Endodermal cell (in vitro differentiated cells): Measurements from ENCODE around the gene GPN1. TPM values are rescaled to one million over a fixed set of nuclear protein-coding genes. Genes with fewer than 3 reads are reported as not detected.

Experiments
- DNase-seq: peaks from one replicate; pipeline ENCODE4 v3.0.0-alpha.2; 2017
- H3K27ac ChIP-seq: 2 replicates; pipeline ENCODE4 v1.5.1; 2013; ENCODE audit warnings: mild to moderate bottlenecking, low read depth, low read length, moderate library complexity
- H3K27me3 ChIP-seq: 2 replicates; pipeline ENCODE4 v1.6.1; 2013; ENCODE audit warnings: mild to moderate bottlenecking, low read length, moderate library complexity; ENCODE audit not compliant: insufficient read depth, control insufficient read depth, poor library complexity, severe bottlenecking
- H3K36me3 ChIP-seq: 2 replicates; pipeline ENCODE4 v1.7.0; 2013; ENCODE audit warnings: mild to moderate bottlenecking, low read length, moderate library complexity; ENCODE audit not compliant: control insufficient read depth, insufficient read depth
- H3K4me1 ChIP-seq: one replicate; pipeline ENCODE4 v1.7.0; 2013; ENCODE audit warnings: low read length; ENCODE audit not compliant: control insufficient read depth, insufficient read depth
- H3K4me3 ChIP-seq: 2 replicates; pipeline ENCODE4 v1.5.1; 2013; ENCODE audit warnings: mild to moderate bottlenecking, low read length, moderate library complexity
- H3K9ac ChIP-seq: 2 replicates; pipeline ENCODE4 v1.6.1; 2013; ENCODE audit warnings: mild to moderate bottlenecking, low read length, moderate library complexity; ENCODE audit not compliant: poor library complexity, severe bottlenecking; ENCODE audit errors: extremely low read depth
- H3K9me3 ChIP-seq: 2 replicates; pipeline ENCODE4 v1.6.1; 2013; ENCODE audit warnings: mild to moderate bottlenecking, low read length, moderate library complexity; ENCODE audit not compliant: control insufficient read depth
- H3K27ac Mint-ChIP-seq: 2 replicates; pipeline ENCODE4 v1.8.0; 2020; ENCODE audit warnings: mixed read lengths
- H3K27me3 Mint-ChIP-seq: 2 replicates; pipeline ENCODE4 v1.8.0; 2021; ENCODE audit warnings: mild to moderate bottlenecking, mixed read lengths; ENCODE audit not compliant: insufficient read depth
- H3K36me3 Mint-ChIP-seq: 2 replicates; pipeline ENCODE4 v1.8.0; 2020; ENCODE audit warnings: low read depth, mixed read lengths
- H3K4me1 Mint-ChIP-seq: 2 replicates; pipeline ENCODE4 v1.8.0; 2020; ENCODE audit warnings: mixed read lengths
- H3K4me3 Mint-ChIP-seq: 2 replicates; pipeline ENCODE4 v1.8.0; 2020; ENCODE audit warnings: mild to moderate bottlenecking, moderate library complexity, mixed read lengths
- H3K9me3 Mint-ChIP-seq: 2 replicates; pipeline ENCODE4 v1.8.0; 2020; ENCODE audit warnings: mild to moderate bottlenecking, mixed read lengths
- WGBS, 2 experiments: methylation state at CpG; one replicate each; pipeline versions ENCODE4 v1.1.5 to v1.1.7; 2013; ENCODE audit warnings: missing lambda C conversion rate in 2 of 2, mixed read lengths in 1 of 2; ENCODE audit not compliant: insufficient coverage in 1 of 2, insufficient read length in 1 of 2; 5-methylcytosine and 5-hydroxymethylcytosine counted together
- total RNA-seq, 2 donors: library from RNA; stranded (reverse); fragmentation: NEBNext Ultra II Directional in 1 of 2; extraction: Animal tissue kit (Norgen Biotek cat#: 25700) in 1 of 2; gene quantifications; 2 replicates in 1 of 2; 3 replicates in 1 of 2; pipeline ENCODE4 v1.2.1, GENCODE V29; 2021
- TF ChIP-seq, protein P1 (sequence below): fragments of 200-600 bp; sonication (generic); conservative IDR thresholded peaks from 2 replicates; pipeline ENCODE4 v1.5.0; 2021; ENCODE audit warnings: antibody characterized with exemption, mild to moderate bottlenecking

Gene GPN1
- total RNA-seq, 2 donors from 2014 or later, result 49.6 to 51.5 TPM

DNA sequence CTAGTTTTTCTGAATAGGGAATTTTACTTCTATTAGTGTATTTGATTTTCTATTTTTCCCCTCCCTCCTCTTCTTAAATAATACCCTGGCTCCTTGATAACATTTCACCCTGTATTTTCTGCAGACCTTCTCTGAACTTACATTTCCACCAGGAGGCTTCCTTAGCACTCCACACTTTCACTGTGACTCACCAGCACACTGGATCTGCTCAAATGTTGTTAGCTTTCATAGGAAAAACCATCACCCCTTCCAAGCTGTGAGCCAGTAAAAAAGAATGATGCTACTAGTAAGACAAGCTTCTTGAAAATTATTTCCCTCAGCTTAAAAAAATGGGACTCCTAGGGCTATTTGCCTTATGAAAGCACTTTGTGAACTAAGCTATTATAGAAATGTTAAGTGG lies 18.4 kb downstream of the GPN1 start:
- H3K27me3 ChIP-seq, result no peaks in the 10 kb centered on the region
- H3K9me3 ChIP-seq, result no peaks in the 10 kb centered on the region
- H3K4me1 Mint-ChIP-seq, result no peaks in the 10 kb centered on the region
- no peak overlapping the region for H3K4me3 Mint-ChIP-seq
- H3K27ac Mint-ChIP-seq, result no peak overlapping the region
- no peaks in the 10 kb centered on the region for H3K4me1 ChIP-seq
- TF ChIP-seq, protein P1, sequence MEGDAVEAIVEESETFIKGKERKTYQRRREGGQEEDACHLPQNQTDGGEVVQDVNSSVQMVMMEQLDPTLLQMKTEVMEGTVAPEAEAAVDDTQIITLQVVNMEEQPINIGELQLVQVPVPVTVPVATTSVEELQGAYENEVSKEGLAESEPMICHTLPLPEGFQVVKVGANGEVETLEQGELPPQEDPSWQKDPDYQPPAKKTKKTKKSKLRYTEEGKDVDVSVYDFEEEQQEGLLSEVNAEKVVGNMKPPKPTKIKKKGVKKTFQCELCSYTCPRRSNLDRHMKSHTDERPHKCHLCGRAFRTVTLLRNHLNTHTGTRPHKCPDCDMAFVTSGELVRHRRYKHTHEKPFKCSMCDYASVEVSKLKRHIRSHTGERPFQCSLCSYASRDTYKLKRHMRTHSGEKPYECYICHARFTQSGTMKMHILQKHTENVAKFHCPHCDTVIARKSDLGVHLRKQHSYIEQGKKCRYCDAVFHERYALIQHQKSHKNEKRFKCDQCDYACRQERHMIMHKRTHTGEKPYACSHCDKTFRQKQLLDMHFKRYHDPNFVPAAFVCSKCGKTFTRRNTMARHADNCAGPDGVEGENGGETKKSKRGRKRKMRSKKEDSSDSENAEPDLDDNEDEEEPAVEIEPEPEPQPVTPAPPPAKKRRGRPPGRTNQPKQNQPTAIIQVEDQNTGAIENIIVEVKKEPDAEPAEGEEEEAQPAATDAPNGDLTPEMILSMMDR, result no peak
- no peaks in the 10 kb centered on the region for H3K9me3 Mint-ChIP-seq
- no peak overlapping the region for H3K27ac ChIP-seq
- no peak overlapping the region for H3K9ac ChIP-seq
- peaks cover 53% of the 10 kb centered on the region for H3K36me3 Mint-ChIP-seq
- H3K4me3 ChIP-seq, result no peak overlapping the region
- DNase-seq, result no peak
- peaks cover 75% of the 10 kb centered on the region for H3K36me3 ChIP-seq
- no peaks in the 10 kb centered on the region for H3K27me3 Mint-ChIP-seq

DNA sequence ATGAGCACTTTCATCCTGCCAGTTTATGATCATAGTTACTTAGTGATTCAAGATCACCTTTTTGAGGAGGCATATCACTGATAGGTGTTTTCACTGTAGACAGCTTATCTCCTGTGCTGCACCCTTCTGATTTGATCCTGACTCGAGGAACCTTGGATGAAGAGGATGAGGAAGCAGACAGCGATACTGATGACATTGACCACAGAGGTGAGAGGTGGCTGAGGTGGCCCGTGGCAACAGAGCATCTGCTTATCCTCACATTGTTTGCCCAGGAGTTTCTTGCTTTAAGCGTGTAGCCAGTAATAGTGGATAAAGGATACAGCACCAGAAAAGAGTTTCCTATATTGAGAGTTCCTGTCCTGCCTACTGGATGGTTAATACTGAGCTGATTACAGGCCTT lies 18.9 kb downstream of the GPN1 start:
- whole genome bisulfite sequencing, 2 experiments, result 95 to 96% methylated on average over 4 of the region's 4 CpGs
- Mint-ChIP-seq H3K4me1 (no peaks in the 10 kb centered on the region), H3K36me3 (peaks cover 56% of the 10 kb centered on the region), H3K9me3 (no peaks in the 10 kb centered on the region), H3K4me3 (no peak overlapping the region), H3K27me3 (no peaks in the 10 kb centered on the region), H3K27ac (no peak overlapping the region)
- Histone ChIP-seq H3K4me1 (no peaks in the 10 kb centered on the region), H3K9me3 (no peaks in the 10 kb centered on the region), H3K4me3 (no peak overlapping the region), H3K9ac (no peak overlapping the region), H3K27ac (no peak overlapping the region), H3K27me3 (no peaks in the 10 kb centered on the region), H3K36me3 (peaks cover 78% of the 10 kb centered on the region)
- TF ChIP-seq, protein P1, result no peak
- DNase-seq, result no peak

DNA sequence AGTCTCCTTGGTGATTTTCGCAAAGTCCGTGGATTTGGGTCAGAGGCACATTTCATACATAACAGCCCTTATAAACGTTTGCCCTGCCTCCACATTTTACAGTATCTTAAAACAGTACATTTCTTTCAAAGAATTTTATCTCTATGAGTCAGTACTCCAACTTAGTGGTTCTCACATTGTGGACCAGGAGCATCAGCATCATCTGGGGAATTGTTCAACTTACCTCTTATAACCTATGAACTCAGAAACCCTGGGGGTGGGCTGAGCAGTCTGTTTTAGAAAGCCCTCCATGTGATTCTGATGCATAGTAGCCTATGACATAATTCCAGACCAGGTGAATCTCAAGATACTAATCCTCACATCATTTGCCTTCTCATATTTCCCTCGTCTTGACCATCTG lies 22.2 kb downstream of the GPN1 start:
- Mint-ChIP-seq H3K4me1 (peaks cover 10% of the 10 kb centered on the region), H3K36me3 (peaks cover 71% of the 10 kb centered on the region), H3K9me3 (no peaks in the 10 kb centered on the region), H3K27ac (no peak overlapping the region), H3K4me3 (no peak overlapping the region), H3K27me3 (no peaks in the 10 kb centered on the region)
- TF ChIP-seq, protein P1, result no peak
- DNase-seq, result no peak
- Histone ChIP-seq H3K4me1 (peaks cover 4% of the 10 kb centered on the region), H3K9ac (no peak overlapping the region), H3K4me3 (no peak overlapping the region), H3K36me3 (peaks cover 86% of the 10 kb centered on the region), H3K27me3 (no peaks in the 10 kb centered on the region), H3K9me3 (no peaks in the 10 kb centered on the region), H3K27ac (no peak overlapping the region)
- 92 to 95% methylated on average over 3 to 4 of the region's 4 CpGs for WGBS, 2 experiments
